OCI-LY3 (cell line): ENCODE results near the gene KLRC3.

Experiments used
- H2AFZ ChIP-seq: fragments of 200-600, 300-600 bp; shearing (Covaris generic); 2 replicates; pipeline ENCODE4 v1.6.0; 2014; ENCODE audit warnings: antibody characterized with exemption, low read depth, low read length
- H3K27ac ChIP-seq: fragments of 200-600, 300-600 bp; sonication (generic); 2 replicates; pipeline ENCODE4 v1.5.1; 2014; ENCODE audit warnings: mild to moderate bottlenecking, low read length, moderate library complexity, mixed read lengths
- H3K27me3 ChIP-seq: fragments of 200-600, 300-600 bp; sonication (generic); 2 replicates; pipeline ENCODE4 v1.6.1; 2014; ENCODE audit warnings: low read depth, low read length, mixed read lengths
- H3K36me3 ChIP-seq: fragments of 200-600, 300-600 bp; sonication (generic); replicated peaks from 2 replicates; pipeline ENCODE3; 2014; ENCODE audit warnings: low read depth, low read length, mixed read lengths
- H3K4me1 ChIP-seq: fragments of 300-600, 200-600 bp; sonication (generic); 2 replicates; pipeline ENCODE4 v1.6.1; 2014; ENCODE audit warnings: low read length, mixed read lengths
- H3K4me2 ChIP-seq: fragments of 200-600, 300-600 bp; sonication (generic); 2 replicates; pipeline ENCODE4 v1.6.1; 2014; ENCODE audit warnings: low read length, mixed read lengths
- H3K4me3 ChIP-seq: fragments of 300-600, 200-600 bp; sonication (generic); 2 replicates; pipeline ENCODE4 v1.5.1; 2014; ENCODE audit warnings: antibody characterized with exemption, mild to moderate bottlenecking, low read length, moderate library complexity
- H3K79me2 ChIP-seq: fragments of 300-600, 200-600 bp; shearing (Covaris generic); 2 replicates; pipeline ENCODE4 v1.6.1; 2014; ENCODE audit warnings: mild to moderate bottlenecking, low read length, mixed read lengths
- H3K9ac ChIP-seq: fragments of 300-600, 200-600 bp; shearing (Covaris generic); 2 replicates; pipeline ENCODE4 v1.6.0; 2014; ENCODE audit warnings: mild to moderate bottlenecking, low read length, moderate library complexity
- H3K9me3 ChIP-seq: fragments of 200-600, 300-600 bp; shearing (Covaris generic); 2 replicates; pipeline ENCODE4 v1.6.1; 2014; ENCODE audit warnings: low read length, mixed read lengths; ENCODE audit not compliant: insufficient read depth
- H4K20me1 ChIP-seq: fragments of 200-600, 300-600 bp; sonication (generic); 2 replicates; pipeline ENCODE4 v1.6.1; 2016; ENCODE audit warnings: low read length, mixed read lengths; ENCODE audit not compliant: insufficient read depth
- EZH2phosphoT487 ChIP-seq: fragments of 200-600 bp; shearing (Covaris generic); IDR thresholded peaks from 2 replicates; pipeline ENCODE4 v1.6.1; 2018; ENCODE audit warnings: antibody characterized with exemption, mixed run types, low read depth
- TF ChIP-seq, protein P1 (sequence below): fragments of 200-600, 300-600 bp; sonication (generic); IDR thresholded peaks from 2 replicates; pipeline ENCODE4 v1.5.1; 2014; ENCODE audit warnings: antibody characterized with exemption, low read length, low read depth

Gene KLRC3

DNA sequence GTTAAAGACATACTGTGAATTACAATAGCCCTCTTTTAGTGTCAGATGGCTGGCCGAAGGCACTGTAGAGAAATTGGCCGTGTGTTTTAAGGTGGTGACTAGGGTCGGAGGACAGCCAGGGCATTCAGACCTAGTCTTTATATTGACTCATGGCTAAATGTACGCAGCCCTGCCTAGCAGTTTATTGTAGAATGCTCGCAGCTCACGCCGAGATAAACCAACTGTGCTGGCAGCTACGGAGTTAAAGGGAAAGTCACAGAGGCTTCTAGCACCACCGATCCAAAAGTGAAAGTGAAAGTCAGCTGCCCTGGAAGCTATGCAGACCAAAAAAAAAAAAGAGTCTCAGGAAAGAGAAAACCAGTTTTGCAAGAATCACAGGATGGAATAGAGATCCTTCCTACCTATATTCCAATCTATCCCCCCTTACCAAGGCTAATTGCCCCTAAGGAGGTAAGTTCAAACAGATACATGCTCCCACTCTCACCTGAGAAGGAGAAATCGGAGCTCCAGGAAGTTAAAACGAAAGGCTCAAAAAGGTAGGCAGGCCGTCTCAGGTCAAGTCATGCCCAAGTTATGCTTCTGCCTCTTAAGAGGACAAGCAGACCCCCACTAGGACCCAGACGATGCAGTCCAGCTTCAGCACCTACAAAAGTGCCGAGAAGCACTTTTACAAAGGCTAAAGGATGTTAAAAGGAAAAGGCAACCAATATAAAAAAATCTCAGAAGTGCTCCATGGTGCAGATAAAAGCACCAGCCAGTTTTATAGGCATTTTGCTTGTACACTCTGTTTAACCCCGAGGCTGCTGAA, 55.4 kb downstream of the KLRC3 start:
- Histone ChIP-seq H3K4me2 (peak overlapping the region; percentile 87), H3K4me3 (peak overlapping the region; percentile 80), H3K36me3 (no peaks in the 10 kb centered on the region), H2AFZ (peak overlapping the region; percentile 94), H4K20me1 (no peaks in the 10 kb centered on the region), H3K79me2 (no peaks in the 10 kb centered on the region), H3K9ac (peak overlapping the region; percentile 90), H3K27me3 (no peaks in the 10 kb centered on the region), H3K4me1 (peaks cover 84% of the 10 kb centered on the region), H3K27ac (peak overlapping the region; percentile 95), H3K9me3 (no peaks in the 10 kb centered on the region)
- TF ChIP-seq, protein P1, sequence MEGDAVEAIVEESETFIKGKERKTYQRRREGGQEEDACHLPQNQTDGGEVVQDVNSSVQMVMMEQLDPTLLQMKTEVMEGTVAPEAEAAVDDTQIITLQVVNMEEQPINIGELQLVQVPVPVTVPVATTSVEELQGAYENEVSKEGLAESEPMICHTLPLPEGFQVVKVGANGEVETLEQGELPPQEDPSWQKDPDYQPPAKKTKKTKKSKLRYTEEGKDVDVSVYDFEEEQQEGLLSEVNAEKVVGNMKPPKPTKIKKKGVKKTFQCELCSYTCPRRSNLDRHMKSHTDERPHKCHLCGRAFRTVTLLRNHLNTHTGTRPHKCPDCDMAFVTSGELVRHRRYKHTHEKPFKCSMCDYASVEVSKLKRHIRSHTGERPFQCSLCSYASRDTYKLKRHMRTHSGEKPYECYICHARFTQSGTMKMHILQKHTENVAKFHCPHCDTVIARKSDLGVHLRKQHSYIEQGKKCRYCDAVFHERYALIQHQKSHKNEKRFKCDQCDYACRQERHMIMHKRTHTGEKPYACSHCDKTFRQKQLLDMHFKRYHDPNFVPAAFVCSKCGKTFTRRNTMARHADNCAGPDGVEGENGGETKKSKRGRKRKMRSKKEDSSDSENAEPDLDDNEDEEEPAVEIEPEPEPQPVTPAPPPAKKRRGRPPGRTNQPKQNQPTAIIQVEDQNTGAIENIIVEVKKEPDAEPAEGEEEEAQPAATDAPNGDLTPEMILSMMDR = no peak
- no peak for TF ChIP-seq EZH2phosphoT487

DNA sequence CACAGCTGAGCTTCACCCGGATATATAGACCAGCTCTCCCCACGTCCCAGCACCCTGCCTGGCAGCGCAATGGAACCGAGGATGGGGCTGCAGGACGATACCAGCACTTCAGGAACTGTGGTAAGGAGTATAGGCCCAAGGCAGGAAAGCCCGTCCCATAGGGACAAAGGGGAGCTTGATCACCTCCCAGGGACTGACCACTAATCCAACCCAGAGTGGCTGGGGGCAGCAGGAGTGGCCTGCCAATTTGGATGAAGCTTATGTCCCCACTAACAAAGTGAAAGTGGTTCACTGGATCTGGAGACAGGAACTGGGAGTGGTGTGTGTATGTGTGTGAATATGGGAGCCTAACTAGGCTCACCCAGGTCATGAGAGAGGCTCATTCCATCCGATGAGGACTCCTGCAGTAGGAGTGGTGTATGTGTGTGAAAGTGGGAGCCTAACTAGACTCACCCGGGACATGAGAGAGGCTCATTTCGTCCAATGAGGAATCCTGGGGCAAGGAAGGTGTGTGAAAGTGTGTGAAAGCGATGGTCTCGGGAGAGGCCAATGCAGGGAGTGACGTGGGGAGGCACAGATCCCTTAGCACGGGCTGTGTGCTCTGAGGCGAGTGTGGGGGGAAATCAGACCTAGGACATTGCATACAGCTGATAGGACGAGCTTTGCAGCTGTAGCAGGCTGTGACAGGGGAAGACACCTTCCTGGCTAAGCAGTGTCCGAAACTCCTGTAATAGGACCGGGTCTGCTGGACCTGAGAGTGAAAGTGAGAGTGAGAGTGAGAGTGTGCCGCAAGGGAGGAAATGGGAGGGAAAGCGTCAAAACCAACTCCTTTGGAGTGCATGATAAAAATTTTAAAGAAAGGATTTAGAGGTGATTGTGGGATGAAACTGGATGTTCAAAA, 56.2 kb downstream of the KLRC3 start:
- Histone ChIP-seq H3K27me3 (no peaks in the 10 kb centered on the region), H3K4me1 (peaks cover 77% of the 10 kb centered on the region), H4K20me1 (no peaks in the 10 kb centered on the region), H3K4me2 (peak overlapping the region; percentile 87), H3K36me3 (no peaks in the 10 kb centered on the region), H2AFZ (peak overlapping the region; percentile 22; the same call in 1 of the 2 replicates), H3K4me3 (peak overlapping the region; percentile 80), H3K79me2 (no peaks in the 10 kb centered on the region), H3K9ac (peak overlapping the region; percentile 90), H3K9me3 (no peaks in the 10 kb centered on the region), H3K27ac (peak overlapping the region; percentile 95)
- TF ChIP-seq EZH2phosphoT487 = no peak
- TF ChIP-seq, protein P1 = no peak

DNA sequence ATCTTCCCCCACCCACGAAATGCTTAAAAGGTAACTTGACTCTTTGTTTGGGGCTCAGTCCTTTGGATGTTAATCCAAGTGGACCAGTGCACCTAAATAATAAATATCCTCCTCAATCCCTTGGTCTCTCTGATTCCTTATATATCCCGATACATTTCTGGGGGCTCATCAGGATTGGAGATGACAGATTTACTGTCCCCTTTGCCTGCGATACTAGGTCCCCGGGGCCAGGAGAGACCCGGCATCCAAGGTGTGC, 56.8 kb downstream of the KLRC3 start:
- Histone ChIP-seq H3K27me3 (no peaks in the 10 kb centered on the region), H3K9me3 (no peaks in the 10 kb centered on the region), H4K20me1 (no peaks in the 10 kb centered on the region), H3K4me3 (peak overlapping the region; percentile 80), H3K9ac (peak overlapping the region; percentile 90), H3K27ac (peak overlapping the region; percentile 95), H2AFZ (peak overlapping the region; percentile 22; the same call in 1 of the 2 replicates), H3K79me2 (no peaks in the 10 kb centered on the region), H3K4me1 (peaks cover 71% of the 10 kb centered on the region), H3K36me3 (no peaks in the 10 kb centered on the region), H3K4me2 (peak overlapping the region; percentile 87)
- no peak for TF ChIP-seq EZH2phosphoT487
- TF ChIP-seq, protein P1 = no peak
